DND-41 (cell line): Measurements from ENCODE around the gene ATF6.

Source experiments
- EZH2 ChIP-seq: IDR thresholded peaks from 3 replicates; pipeline ENCODE4 v1.6.1; 2012; ENCODE audit warnings: borderline replicate concordance, low read depth, mild to moderate bottlenecking, moderate library complexity, low read length, inconsistent platforms; ENCODE audit not compliant: severe bottlenecking
- TF ChIP-seq, protein P1 (sequence below): IDR thresholded peaks from 2 replicates; pipeline ENCODE4 v1.5.1; 2012; ENCODE audit warnings: borderline replicate concordance, low read length, moderate library complexity, mild to moderate bottlenecking; ENCODE audit not compliant: poor library complexity, severe bottlenecking; ENCODE audit errors: extremely low read depth

- TF ChIP-seq, protein P1, sequence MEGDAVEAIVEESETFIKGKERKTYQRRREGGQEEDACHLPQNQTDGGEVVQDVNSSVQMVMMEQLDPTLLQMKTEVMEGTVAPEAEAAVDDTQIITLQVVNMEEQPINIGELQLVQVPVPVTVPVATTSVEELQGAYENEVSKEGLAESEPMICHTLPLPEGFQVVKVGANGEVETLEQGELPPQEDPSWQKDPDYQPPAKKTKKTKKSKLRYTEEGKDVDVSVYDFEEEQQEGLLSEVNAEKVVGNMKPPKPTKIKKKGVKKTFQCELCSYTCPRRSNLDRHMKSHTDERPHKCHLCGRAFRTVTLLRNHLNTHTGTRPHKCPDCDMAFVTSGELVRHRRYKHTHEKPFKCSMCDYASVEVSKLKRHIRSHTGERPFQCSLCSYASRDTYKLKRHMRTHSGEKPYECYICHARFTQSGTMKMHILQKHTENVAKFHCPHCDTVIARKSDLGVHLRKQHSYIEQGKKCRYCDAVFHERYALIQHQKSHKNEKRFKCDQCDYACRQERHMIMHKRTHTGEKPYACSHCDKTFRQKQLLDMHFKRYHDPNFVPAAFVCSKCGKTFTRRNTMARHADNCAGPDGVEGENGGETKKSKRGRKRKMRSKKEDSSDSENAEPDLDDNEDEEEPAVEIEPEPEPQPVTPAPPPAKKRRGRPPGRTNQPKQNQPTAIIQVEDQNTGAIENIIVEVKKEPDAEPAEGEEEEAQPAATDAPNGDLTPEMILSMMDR: no peak
- no peak for TF ChIP-seq EZH2
Measured at GRCh38 chr1:161834967-161835550, 68.9 kb downstream of the ATF6 start.
